Measurements from ENCODE around the gene OSBPL10. TPM values are rescaled to one million over a fixed set of nuclear protein-coding genes. Genes with fewer than 3 reads are reported as not detected.
A peak's percentile ranks its signal among the peaks of the same experiment; 100 is the strongest.

OSBPL10 gene
- total RNA-seq, 1 experiment from 2014 or later = 3.7 TPM

GRCh38 chr3:31918179-31919150 is 62.6 kb downstream of the OSBPL10 start:
- no peaks in the 10 kb centered on the region for H3K9me3 ChIP-seq
- H3K27me3 ChIP-seq = no peaks in the 10 kb centered on the region
- DNase-seq = no peak
- H3K36me3 ChIP-seq = no peaks in the 10 kb centered on the region
- no peak overlapping the region for H3K4me3 ChIP-seq

- Histone ChIP-seq H3K36me3 (no peaks in the 10 kb centered on the region), H3K9me3 (no peaks in the 10 kb centered on the region), H3K27me3 (no peaks in the 10 kb centered on the region), H3K4me3 (no peak overlapping the region)
- DNase-seq = no peak
These were observed 63.6 kb downstream of the OSBPL10 start for GRCh38 chr3:31917303-31918005.

- Histone ChIP-seq H3K9me3 (no peaks in the 10 kb centered on the region), H3K4me3 (no peak overlapping the region), H3K27me3 (no peaks in the 10 kb centered on the region), H3K36me3 (no peaks in the 10 kb centered on the region)
- no peak for DNase-seq
These were observed 69.4 kb downstream of the OSBPL10 start for GRCh38 chr3:31911643-31912042.

- Histone ChIP-seq H3K4me3 (no peak overlapping the region), H3K9me3 (no peaks in the 10 kb centered on the region), H3K27me3 (no peaks in the 10 kb centered on the region), H3K36me3 (no peaks in the 10 kb centered on the region)
- DNase-seq = no peak
These were observed 69.9 kb downstream of the OSBPL10 start for GRCh38 chr3:31911124-31911523.

GRCh38 chr3:31909455-31909854 is 71.6 kb downstream of the OSBPL10 start:
- Histone ChIP-seq H3K9me3 (no peaks in the 10 kb centered on the region), H3K27me3 (no peaks in the 10 kb centered on the region), H3K36me3 (no peaks in the 10 kb centered on the region), H3K4me3 (no peak overlapping the region)
- no peak for DNase-seq

- no peak overlapping the region for H3K4me3 ChIP-seq
- peak; percentile 20 for DNase-seq
- no peaks in the 10 kb centered on the region for H3K36me3 ChIP-seq
- H3K27me3 ChIP-seq = no peaks in the 10 kb centered on the region
- H3K9me3 ChIP-seq = no peaks in the 10 kb centered on the region
These were observed 72.5 kb downstream of the OSBPL10 start for GRCh38 chr3:31908391-31909097.

- no peak for DNase-seq
- Histone ChIP-seq H3K4me3 (no peak overlapping the region), H3K36me3 (no peaks in the 10 kb centered on the region), H3K27me3 (no peaks in the 10 kb centered on the region), H3K9me3 (no peaks in the 10 kb centered on the region)
These were observed 74.9 kb downstream of the OSBPL10 start for GRCh38 chr3:31906182-31906581.

- Histone ChIP-seq H3K36me3 (no peaks in the 10 kb centered on the region), H3K4me3 (no peak overlapping the region), H3K9me3 (no peaks in the 10 kb centered on the region), H3K27me3 (no peaks in the 10 kb centered on the region)
- no peak for DNase-seq
These were observed 77.2 kb downstream of the OSBPL10 start for GRCh38 chr3:31903686-31904431.

- Histone ChIP-seq H3K27me3 (no peaks in the 10 kb centered on the region), H3K36me3 (no peaks in the 10 kb centered on the region), H3K9me3 (no peaks in the 10 kb centered on the region), H3K4me3 (no peak overlapping the region)
- DNase-seq = no peak
These were observed 80.5 kb downstream of the OSBPL10 start for GRCh38 chr3:31900583-31900982.

- DNase-seq = no peak
- Histone ChIP-seq H3K36me3 (no peaks in the 10 kb centered on the region), H3K9me3 (no peaks in the 10 kb centered on the region), H3K27me3 (no peaks in the 10 kb centered on the region), H3K4me3 (no peak overlapping the region)
These were observed 84.2 kb downstream of the OSBPL10 start for GRCh38 chr3:31896648-31897433.

- Histone ChIP-seq H3K36me3 (no peaks in the 10 kb centered on the region), H3K27me3 (no peaks in the 10 kb centered on the region), H3K9me3 (no peaks in the 10 kb centered on the region), H3K4me3 (no peak overlapping the region)
- DNase-seq = no peak
These were observed 85.0 kb downstream of the OSBPL10 start for GRCh38 chr3:31896026-31896425.

GRCh38 chr3:31895471-31895870 is 85.6 kb downstream of the OSBPL10 start:
- no peak for DNase-seq
- no peaks in the 10 kb centered on the region for H3K36me3 ChIP-seq
- no peaks in the 10 kb centered on the region for H3K9me3 ChIP-seq
- H3K4me3 ChIP-seq = no peak overlapping the region
- H3K27me3 ChIP-seq = no peaks in the 10 kb centered on the region

GRCh38 chr3:31892916-31893573 is 88.0 kb downstream of the OSBPL10 start:
- Histone ChIP-seq H3K36me3 (no peaks in the 10 kb centered on the region), H3K4me3 (no peak overlapping the region), H3K27me3 (no peaks in the 10 kb centered on the region), H3K9me3 (no peaks in the 10 kb centered on the region)
- DNase-seq = no peak

- no peak overlapping the region for H3K4me3 ChIP-seq
- no peaks in the 10 kb centered on the region for H3K27me3 ChIP-seq
- DNase-seq = no peak
These were observed 88.6 kb downstream of the OSBPL10 start for GRCh38 chr3:31892500-31892899.

GRCh38 chr3:31891876-31892455 is 89.1 kb downstream of the OSBPL10 start:
- H3K4me3 ChIP-seq = no peak overlapping the region
- no peaks in the 10 kb centered on the region for H3K27me3 ChIP-seq

More at GRCh38 chr3:31892500-31892899, 88.6 kb downstream of the OSBPL10 start:
- H3K36me3 ChIP-seq = no peaks in the 10 kb centered on the region
- no peaks in the 10 kb centered on the region for H3K9me3 ChIP-seq

More at GRCh38 chr3:31891876-31892455, 89.1 kb downstream of the OSBPL10 start:
- Histone ChIP-seq H3K36me3 (no peaks in the 10 kb centered on the region), H3K9me3 (no peaks in the 10 kb centered on the region)
- no peak for DNase-seq

All from MG63 (cell line).